Cerebellar cortex (tissue), 1 donor: ENCODE measurements around the gene LGR6.
"Not testable (repeated sequence)": the region's sequence is repeated elsewhere in the genome, so short reads cannot be mapped to it uniquely, and the experiment has no call there.

Source experiments
- DNase-seq: peaks from one replicate; pipeline ENCODE4 v3.0.0-alpha.2; 2015; ENCODE audit warnings: low spot score

The LGR6 gene

DNA sequence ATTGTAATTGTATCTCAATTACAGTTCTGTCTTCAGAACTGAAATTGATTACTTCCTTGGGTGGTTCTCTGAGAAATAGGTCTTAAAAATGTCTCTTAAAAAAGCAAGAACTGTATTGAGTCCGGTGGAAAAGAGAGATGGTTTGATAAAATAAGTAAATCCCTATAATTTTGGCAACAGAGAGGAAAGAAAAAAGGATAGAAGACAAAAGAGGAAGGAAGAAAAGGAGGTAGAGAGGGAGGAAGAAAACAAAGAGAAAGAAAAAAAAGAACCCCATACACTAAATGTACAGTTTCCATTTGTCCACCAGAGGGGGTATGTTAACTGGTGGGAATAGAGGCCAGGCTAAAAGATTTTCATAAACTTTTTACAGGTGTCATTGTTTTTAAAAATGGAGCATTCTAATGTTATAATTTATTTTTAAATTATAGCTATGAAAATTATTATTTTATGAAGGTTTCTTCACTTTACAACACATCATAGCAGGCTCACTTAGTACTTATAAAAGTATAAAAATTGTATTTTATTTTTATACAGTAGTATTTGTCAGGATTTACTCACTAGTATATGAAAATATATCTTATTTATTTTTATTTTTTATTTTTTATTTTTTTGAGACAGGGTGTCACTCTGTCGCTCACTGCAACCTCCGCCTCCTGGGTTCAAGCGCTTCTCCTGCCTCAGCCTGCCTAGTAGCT is 150.2 kb downstream of the LGR6 start:
- peak; percentile 61 for DNase-seq

DNA sequence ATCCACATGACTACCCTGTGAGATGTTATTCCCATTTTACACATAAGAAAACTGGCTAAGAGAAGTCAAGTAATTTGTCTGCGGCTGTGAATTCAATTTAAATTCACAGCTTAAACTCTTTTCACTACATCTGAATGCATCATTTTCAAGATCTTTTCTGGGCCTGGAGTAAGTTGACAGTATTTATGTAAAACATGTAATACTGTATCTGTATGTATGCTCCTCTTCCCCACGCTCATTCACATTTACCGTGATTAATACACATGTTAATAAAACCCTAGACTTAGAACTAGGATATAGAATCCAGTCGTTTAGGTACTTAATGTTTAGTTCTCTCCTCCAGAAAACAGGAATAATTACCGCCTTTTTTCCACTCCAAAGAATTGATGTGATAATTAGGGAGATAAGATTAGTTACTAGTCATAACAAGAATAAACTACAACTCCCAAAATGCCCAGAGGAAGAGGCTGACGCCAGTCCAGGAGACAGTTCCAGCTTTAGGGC is 154.5 kb downstream of the LGR6 start:
- DNase-seq: no peak

DNA sequence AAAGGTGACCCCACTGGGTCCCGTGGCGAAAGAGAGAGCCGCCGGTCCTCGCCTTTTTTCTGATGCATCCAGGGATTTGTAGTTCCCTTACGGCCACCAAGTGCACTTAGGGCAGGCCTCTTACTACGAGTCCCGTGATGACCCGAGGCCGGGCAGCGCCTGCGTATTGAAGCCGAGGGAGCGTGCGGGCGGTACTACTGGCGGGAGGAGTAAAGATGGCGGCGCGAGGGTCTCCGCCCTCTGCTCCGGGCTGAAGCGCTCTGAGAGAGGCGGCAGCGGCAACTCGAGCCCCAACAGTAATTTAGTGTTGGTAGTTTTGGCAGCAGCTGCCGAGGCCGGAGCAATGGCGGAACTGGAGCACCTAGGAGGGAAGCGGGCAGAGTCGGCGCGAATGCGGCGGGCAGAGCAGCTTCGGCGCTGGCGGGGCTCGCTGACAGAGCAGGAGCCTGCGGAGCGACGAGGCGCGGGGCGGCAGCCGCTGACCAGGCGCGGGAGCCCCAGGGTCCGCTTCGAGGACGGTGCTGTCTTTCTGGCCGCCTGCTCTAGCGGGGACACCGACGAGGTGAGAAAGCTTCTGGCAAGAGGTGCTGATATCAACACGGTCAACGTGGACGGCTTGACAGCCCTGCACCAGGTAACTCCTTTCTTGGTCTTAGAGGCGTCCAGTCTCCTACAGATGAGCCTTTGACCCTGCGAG is 155.1 kb downstream of the LGR6 start, which contains the start of gene PPP1R12B:
Gene PPP1R12B (plus strand): TSS at position 191 of the 697 bp plus-strand sequence. CDS start 153 bp downstream, at position 344.
- DNase-seq: peak; percentile 100

DNA sequence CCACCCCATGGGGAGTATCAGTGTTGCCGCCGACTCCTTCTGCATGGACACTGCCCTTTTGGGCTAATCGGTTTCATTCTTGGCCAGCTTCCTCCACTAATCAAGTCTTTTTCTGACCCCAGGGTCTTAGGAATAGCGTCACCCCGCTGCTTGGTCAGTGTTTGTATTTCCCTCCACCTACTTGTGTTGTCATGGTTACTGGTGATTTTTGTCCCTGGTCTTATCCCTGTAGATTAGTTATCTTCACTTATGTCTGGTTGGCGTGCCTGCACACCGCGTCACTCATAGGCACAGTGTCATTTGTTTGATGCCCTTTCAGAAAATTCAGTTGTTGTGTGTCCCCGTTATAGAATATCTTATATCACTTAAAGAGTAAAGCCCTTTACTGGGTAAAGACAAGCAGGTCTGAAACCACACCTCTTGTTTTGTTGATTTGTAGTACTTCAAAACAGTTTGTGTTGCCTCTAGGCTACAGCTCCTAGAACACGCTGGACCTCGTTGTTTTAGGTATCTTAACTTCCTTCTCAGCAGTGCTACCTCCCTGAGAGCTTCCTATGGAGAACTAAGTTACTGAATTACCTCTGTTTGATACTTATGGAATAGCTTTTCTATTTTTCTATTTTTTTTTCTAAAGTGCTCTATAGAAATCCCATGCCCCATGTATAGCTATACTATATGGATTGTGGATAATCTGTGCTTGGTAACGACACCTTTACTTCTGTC is 155.8 kb downstream of the LGR6 start:
- DNase-seq: peak; percentile 52

DNA sequence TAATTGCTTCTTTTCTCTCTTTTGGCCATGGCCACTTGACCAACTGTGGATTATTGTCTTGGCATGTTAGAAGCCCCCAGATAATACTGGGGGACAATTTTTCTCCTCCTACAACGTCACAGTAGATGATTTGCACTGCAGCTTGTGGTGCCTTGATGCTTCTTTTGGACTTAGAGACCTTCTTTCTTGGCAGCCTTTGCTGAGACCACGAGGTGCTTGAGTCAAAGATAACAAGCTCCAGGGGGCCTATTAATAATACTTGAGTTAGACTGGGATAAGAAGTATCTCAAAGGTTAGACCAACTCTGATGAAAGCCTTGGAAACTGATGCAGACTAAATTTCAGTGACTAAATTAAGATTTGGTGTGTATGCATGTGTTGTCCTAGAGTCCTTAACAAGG is 158.1 kb downstream of the LGR6 start:
- DNase-seq: no peak

DNA sequence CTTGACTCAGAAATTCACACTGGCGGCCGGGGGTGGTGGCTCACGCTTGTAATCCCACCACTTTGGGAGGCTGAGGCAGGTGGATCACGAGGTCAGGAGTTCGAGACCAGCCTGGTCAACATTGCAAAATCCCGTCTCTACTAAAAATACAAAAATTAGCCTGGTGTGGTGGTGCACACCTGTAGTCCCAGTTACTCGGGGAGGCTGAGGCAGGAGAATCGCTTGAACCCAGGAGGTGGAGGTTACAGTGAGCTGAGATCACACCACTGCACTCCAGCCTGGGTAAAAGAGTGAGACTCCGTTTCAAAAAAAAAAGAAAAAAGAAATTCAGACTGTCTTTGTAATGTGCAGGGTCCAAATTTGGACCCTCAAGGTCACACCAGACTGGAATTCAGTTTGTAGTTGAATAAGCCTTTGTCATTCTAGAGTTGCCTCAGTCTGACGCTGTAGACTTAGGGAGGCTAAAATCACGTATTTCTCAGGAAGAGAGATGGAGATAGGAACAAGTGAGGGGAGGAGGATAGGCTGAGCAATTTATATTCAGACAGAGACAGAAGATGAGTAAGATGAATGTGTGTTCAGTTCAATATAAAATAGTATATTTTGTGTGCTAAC is 159.1 kb downstream of the LGR6 start:
- not testable (repeated sequence) for DNase-seq

DNA sequence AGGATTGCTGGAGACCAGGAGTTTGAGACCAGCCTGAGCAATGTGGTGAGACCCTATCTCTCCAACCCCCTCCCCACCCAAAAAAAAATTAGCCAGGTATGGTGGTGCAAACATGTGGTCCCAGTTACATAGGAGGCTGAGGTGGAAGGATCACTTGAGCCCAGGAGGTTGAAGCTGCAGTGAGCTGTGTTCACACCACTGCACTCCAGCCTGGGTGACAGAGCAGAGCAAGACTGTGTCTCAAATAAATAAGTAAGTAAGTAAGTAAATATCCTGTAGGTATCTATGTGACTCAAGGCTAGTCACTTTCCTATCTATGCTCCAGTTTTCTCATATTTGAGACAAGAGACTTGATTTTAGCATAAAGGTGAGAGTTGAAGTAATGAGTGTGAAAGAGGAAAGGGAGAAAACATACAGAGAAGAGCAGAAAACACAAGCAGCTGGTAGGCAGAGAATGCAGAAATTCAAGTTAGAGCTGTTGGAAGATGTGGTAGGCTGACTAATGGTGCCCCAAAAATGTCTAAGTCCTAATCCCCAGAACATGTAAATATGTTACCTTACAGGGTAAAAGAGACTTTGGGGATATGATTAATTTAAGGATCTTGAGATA is 162.4 kb downstream of the LGR6 start:
- no peak for DNase-seq

DNA sequence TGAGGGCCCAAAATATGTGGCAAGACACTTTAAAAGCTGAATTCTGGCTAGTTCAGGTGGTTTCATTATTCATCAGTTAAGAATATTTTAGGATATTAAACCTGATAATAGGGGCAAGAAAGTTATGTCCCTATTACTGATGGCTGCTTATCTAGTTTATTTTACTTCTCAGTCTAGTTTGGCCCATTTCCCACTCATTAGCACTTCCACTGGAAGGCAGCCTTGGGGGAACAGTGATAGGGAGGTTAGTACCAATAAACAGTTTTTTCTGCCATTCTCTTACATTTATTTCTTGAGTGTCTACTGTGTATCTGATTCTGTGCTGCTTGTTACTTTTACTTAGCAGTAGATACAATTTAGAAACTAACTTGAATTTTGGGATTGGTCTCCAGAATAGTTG is 163.9 kb downstream of the LGR6 start:
- no peak for DNase-seq

DNA sequence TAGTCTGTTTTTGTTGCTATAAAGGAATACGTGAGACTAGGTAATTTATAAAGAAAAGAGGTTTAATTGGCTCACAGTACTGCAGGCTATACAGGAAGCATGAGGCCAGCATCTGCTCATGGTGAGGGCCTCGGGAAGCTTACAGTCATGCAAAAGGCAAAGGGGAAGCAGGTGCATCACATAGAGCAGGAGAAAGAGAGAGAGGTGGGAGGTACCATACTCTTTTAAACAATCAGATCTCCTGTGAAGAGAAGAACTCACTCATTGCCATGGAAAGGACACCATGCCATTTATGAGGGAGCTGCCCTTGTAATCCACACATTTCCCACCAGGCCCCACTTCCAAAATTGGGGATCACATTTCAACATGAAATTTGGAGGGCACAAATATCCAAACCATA is 167.6 kb downstream of the LGR6 start:
- DNase-seq: no peak

DNA sequence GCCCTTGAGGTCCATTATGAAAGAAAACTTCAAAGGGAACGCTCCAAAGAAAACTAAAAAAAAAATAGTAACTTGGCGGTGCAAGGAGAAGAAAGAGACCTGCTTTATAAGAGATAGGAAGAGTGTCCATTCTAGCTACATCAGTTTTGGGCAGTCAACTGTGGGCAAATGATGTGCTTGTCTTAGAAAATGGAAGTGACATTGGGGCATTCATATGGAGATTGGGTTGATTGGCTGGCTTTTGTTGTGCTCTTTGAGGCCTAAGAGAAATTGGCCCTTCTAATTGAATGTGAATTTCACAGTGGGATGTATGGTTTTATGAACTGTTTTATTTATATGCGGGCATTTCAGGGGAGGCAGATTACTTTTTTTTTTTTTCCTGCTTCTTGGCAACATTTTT is 168.1 kb downstream of the LGR6 start:
- no peak for DNase-seq

DNA sequence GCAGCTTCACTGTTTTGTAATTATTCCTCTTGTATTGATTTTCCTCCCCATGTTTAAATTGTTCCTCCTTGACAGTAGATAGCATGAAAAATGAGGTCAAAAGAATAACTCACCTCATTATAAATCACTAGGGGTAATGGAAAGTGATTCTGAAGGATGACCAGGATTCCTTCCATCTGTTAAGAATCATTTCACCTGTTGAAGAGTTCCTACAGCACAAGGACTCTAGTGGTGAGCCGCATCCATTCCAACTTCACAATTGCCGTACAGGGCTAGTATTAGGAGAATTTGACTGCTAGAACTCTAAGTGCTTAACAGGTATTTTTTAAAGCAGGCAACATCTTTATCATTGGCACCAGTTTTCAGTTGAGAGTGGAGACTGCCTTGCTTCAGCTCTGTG is 168.6 kb downstream of the LGR6 start:
- peak; percentile 22 for DNase-seq

DNA sequence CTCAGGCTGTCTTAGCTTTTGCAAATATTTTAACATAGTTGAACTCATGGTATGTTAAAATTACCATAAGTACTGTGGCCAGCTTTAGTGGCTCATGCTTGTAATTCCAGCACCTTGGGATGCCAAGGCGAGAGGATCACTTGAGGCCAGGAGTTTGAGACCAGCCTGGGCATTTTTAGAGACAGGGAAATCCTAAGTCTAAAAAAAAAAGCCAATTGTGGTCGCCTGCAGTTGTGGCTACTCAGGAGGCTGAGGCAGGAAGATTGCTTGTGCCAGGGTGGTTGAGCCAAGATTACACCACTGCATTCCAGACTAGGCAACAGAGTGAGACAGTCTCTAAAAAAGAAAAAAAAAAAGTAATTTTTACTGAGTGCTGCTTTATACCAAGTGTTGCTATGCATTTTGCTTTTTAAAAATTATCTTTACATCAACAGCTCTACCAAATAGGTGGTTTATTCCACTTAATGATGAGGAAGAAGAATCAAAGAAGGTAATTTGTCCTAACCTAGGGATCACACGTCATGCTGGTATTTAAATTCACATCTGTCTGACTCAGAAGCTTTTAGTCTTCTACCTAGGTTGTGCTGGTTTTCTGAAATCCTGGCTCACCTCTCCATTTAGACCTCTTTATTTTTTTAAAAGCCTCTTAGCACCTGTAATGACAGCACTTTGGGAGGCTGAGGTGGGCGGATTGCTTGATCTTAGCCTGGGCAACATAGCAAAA is 171.7 kb downstream of the LGR6 start:
- no peak for DNase-seq

DNA sequence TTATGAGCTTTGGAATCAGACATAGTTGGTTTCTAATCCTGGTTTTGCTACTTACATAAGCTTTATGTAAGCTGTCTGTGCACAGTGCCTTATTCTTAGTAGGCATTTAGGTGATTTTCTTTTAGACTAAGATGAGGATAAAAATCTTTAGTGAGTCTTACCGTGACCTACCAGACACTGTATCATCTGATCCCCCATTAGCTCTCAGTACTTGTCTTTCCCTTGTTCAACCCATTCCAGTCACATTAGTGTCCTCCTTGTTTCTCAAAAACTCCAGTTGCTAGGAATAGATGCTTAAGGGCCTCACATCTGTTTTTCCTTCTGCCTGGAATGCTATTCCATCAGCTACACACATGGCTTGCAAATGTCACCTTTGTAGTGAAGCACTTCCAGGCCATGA is 173.7 kb downstream of the LGR6 start:
- DNase-seq: no peak
